Measurements from ENCODE around the gene ACO2.

The ACO2 gene

GRCh38 chr22:41561335-41561734 is 92.4 kb downstream of the ACO2 start:
- peaks cover 11% of the 10 kb centered on the region for H3K27me3 ChIP-seq (ENCODE audit: insufficient read depth, low read length, poor library complexity, severe bottlenecking)
- no peaks in the 10 kb centered on the region for H4K20me1 ChIP-seq (ENCODE audit: insufficient read depth, low read length, poor library complexity, severe bottlenecking)
- no peak overlapping the region for H3K4me3 ChIP-seq (ENCODE audit: low read length, poor library complexity, severe bottlenecking)
- H3K9me2 ChIP-seq (replicated peaks; ENCODE audit: low read depth, low read length), result no peaks in the 10 kb centered on the region
- H2AFZ ChIP-seq (ENCODE audit: low read length), result no peak overlapping the region
- H3K79me2 ChIP-seq (ENCODE audit: insufficient read depth, low read length), result no peaks in the 10 kb centered on the region
- no peaks in the 10 kb centered on the region for H3K4me1 ChIP-seq (ENCODE audit: insufficient read depth, low read length, poor library complexity, severe bottlenecking)
- no peak overlapping the region for H3K9ac ChIP-seq (ENCODE audit: low read depth, low read length, poor library complexity, severe bottlenecking)
- TF ChIP-seq EZH2phosphoT487 (IDR thresholded peaks at IDR 0.05; ENCODE audit: borderline replicate concordance) (no peak), CTCF (conservative IDR thresholded peaks at IDR 0.05; ENCODE audit: low read length) (no peak)
- H3K36me3 ChIP-seq (ENCODE audit: insufficient read depth, low read length), result no peaks in the 10 kb centered on the region
- no peak overlapping the region for H3K4me2 ChIP-seq (ENCODE audit: low read depth, low read length, poor library complexity, severe bottlenecking)
- H3F3A ChIP-seq (ENCODE audit: low read depth), result no peaks in the 10 kb centered on the region
- H3K9me3 ChIP-seq (ENCODE audit: insufficient read depth, low read depth, low read length), result no peaks in the 10 kb centered on the region

- no peaks in the 10 kb centered on the region for H3K9me3 ChIP-seq (ENCODE audit: insufficient read depth, low read depth, low read length)
- no peak overlapping the region for H2AFZ ChIP-seq (ENCODE audit: low read length)
- H3K27me3 ChIP-seq (ENCODE audit: insufficient read depth, low read length, poor library complexity, severe bottlenecking), result peaks cover 11% of the 10 kb centered on the region
- H3K36me3 ChIP-seq (ENCODE audit: insufficient read depth, low read length), result no peaks in the 10 kb centered on the region
- no peaks in the 10 kb centered on the region for H3K79me2 ChIP-seq (ENCODE audit: insufficient read depth, low read length)
- H3K9ac ChIP-seq (ENCODE audit: low read depth, low read length, poor library complexity, severe bottlenecking), result no peak overlapping the region
- no peak for TF ChIP-seq CTCF (conservative IDR thresholded peaks at IDR 0.05; ENCODE audit: low read length)
- TF ChIP-seq EZH2phosphoT487 (IDR thresholded peaks at IDR 0.05; ENCODE audit: borderline replicate concordance), result no peak
- no peaks in the 10 kb centered on the region for H3K9me2 ChIP-seq (replicated peaks; ENCODE audit: low read depth, low read length)
- H3K4me3 ChIP-seq (ENCODE audit: low read length, poor library complexity, severe bottlenecking), result no peak overlapping the region
- no peaks in the 10 kb centered on the region for H3F3A ChIP-seq (ENCODE audit: low read depth)
- H3K4me2 ChIP-seq (ENCODE audit: low read depth, low read length, poor library complexity, severe bottlenecking), result no peak overlapping the region
- H3K4me1 ChIP-seq (ENCODE audit: insufficient read depth, low read length, poor library complexity, severe bottlenecking), result no peaks in the 10 kb centered on the region
- no peaks in the 10 kb centered on the region for H4K20me1 ChIP-seq (ENCODE audit: insufficient read depth, low read length, poor library complexity, severe bottlenecking)
Observed at GRCh38 chr22:41561788-41562187, 92.9 kb downstream of the ACO2 start.

- H3K27me3 ChIP-seq (ENCODE audit: insufficient read depth, low read length, poor library complexity, severe bottlenecking), result peaks cover 11% of the 10 kb centered on the region
- TF ChIP-seq CTCF (conservative IDR thresholded peaks at IDR 0.05; ENCODE audit: low read length), result no peak
- no peak for TF ChIP-seq EZH2phosphoT487 (IDR thresholded peaks at IDR 0.05; ENCODE audit: borderline replicate concordance)
- H3K36me3 ChIP-seq (ENCODE audit: insufficient read depth, low read length), result no peaks in the 10 kb centered on the region
- H3K4me2 ChIP-seq (ENCODE audit: low read depth, low read length, poor library complexity, severe bottlenecking), result no peak overlapping the region
- no peaks in the 10 kb centered on the region for H3K9me3 ChIP-seq (ENCODE audit: insufficient read depth, low read depth, low read length)
- no peak overlapping the region for H3K4me3 ChIP-seq (ENCODE audit: low read length, poor library complexity, severe bottlenecking)
- H3K4me1 ChIP-seq (ENCODE audit: insufficient read depth, low read length, poor library complexity, severe bottlenecking), result no peaks in the 10 kb centered on the region
- no peaks in the 10 kb centered on the region for H4K20me1 ChIP-seq (ENCODE audit: insufficient read depth, low read length, poor library complexity, severe bottlenecking)
- H3K79me2 ChIP-seq (ENCODE audit: insufficient read depth, low read length), result no peaks in the 10 kb centered on the region
- H3K9ac ChIP-seq (ENCODE audit: low read depth, low read length, poor library complexity, severe bottlenecking), result no peak overlapping the region
- H3F3A ChIP-seq (ENCODE audit: low read depth), result no peaks in the 10 kb centered on the region
- no peak overlapping the region for H2AFZ ChIP-seq (ENCODE audit: low read length)
- H3K9me2 ChIP-seq (replicated peaks; ENCODE audit: low read depth, low read length), result no peaks in the 10 kb centered on the region
Observed at GRCh38 chr22:41562461-41562860, 93.5 kb downstream of the ACO2 start.
